HG02840 (cell line): ENCODE data around the gene TNN.
"Not testable (repeated sequence)": the region's sequence is repeated elsewhere in the genome, so short reads cannot be mapped to it uniquely, and the experiment has no call there.

Experiments
- ATAC-seq: cut with Tn5 transposase; IDR thresholded peaks from one replicate; pipeline ENCODE4 v1.9.1; 2021; ENCODE audit warnings: mild to moderate bottlenecking, moderate library complexity, moderate number of reproducible peaks; ENCODE audit not compliant: unreplicated experiment, low FRiP score

TNN gene

GRCh38 chr1:175071276-175071943, 3.8 kb downstream of the TNN start:
- no peak for ATAC-seq

DNA sequence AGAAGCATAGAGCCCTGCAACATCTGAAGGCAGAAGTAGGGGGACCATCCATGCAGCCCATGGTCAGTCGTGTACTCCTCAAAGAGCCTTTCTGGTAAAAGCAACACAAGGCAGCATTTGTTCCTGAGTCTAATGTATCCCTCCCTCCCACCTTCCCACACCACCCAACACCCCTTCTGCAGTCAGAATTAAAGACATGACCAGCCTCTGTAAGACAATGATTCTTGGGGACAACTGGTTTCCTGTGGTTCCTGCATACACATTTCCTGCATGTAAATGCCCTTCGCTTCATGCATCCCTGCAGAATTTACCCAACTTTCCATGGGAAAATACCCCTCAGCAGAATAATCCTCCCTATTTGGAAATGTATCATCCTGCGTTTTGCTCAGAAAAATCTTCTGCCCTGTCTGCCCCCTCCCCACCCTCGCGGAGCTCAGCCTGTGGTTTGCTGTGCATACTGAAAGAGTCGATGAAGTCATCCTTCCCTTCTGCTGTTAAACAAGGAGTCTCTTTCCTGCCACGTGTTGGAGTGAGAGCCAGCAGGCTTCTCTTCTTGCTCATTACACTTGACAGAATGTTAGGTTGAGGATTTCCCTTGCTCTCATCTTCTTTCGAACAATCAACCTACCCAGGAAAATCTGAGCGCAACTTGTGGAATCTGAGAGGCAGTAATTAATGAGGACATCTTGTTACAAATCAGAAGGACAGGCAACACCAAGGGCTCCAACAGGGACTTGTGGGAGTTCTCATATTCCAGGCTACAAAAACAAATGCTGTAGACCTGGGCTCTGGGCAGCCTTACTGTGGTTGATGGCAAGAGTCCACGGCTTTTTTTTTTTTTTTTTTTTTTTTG, 4.7 kb downstream of the TNN start:
- no peak for ATAC-seq

DNA sequence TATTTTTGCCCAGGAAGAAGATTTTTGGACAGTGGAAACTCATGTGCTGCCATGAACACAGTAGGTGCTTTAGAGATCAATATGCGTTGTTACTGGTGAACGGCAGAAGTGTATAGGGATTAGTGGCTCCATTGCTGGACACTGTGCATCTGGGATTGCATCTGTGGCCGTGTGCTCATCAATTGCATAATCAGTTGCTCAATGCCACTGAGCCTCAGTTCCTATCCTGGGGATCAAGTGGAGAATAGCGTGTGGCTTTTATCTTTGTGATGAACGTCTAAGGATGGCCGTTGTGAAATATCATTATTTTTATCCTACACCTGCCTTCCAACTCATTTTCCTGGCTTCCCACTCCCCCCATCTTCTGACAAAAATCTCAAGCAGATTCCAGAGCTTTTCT, 5.4 kb downstream of the TNN start:
- no peak for ATAC-seq

- ATAC-seq, result no peak
These were observed 6.0 kb downstream of the TNN start for GRCh38 chr1:175073633-175074032.

- ATAC-seq, result no peak
These were observed 8.2 kb downstream of the TNN start for GRCh38 chr1:175075572-175076568.

- ATAC-seq, result no peak
These were observed 9.9 kb downstream of the TNN start for GRCh38 chr1:175077356-175078030.

- ATAC-seq, result no peak
These were observed 11.0 kb downstream of the TNN start for GRCh38 chr1:175078629-175079028.

DNA sequence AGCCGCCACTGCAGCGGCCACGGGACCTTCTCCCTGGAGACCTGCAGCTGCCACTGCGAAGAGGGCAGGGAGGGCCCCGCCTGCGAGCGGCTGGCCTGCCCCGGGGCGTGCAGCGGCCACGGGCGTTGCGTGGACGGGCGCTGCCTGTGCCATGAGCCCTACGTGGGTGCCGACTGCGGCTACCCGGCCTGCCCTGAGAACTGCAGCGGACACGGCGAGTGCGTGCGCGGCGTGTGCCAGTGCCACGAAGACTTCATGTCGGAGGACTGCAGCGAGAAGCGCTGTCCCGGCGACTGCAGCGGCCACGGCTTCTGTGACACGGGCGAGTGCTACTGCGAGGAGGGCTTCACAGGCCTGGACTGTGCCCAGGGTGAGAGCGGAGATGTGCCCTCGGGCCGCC, 11.7 kb downstream of the TNN start:
- ATAC-seq, result no peak

DNA sequence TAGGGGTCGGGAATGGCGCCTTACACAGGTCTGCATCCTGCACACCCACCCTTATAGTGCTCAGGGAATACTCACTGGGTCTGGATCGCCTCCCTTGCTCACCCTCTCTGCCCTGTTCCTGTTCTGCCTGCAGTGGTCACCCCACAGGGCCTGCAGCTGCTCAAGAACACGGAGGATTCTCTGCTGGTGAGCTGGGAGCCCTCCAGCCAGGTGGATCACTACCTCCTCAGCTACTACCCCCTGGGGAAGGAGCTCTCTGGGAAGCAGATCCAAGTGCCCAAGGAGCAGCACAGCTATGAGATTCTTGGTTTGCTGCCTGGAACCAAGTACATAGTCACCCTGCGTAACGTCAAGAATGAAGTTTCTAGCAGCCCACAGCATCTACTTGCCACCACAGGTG, 12.4 kb downstream of the TNN start:
- no peak for ATAC-seq

- ATAC-seq, result no peak
These were observed 14.3 kb downstream of the TNN start for GRCh38 chr1:175081983-175082382.

DNA sequence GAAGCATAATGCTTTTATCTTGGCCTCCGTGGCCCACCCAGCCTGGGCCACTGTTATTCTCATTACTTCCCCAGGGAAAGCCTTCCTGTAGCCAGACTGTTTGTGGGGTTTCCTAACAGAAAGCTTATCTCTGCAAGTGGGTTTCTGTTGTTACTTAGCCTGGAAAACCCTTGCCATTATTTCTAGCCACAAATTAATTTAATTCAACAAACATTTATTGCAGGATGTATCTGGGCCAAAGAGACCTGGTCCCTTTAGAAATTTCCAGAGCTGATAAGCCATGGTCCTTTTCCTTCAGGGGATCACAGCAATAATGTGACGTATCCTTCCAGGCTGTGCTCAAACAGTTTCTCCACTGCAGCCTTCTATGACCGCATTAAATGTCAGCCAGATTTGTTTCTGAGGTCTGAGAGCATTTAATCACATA, 20.9 kb downstream of the TNN start:
- ATAC-seq, result no peak

DNA sequence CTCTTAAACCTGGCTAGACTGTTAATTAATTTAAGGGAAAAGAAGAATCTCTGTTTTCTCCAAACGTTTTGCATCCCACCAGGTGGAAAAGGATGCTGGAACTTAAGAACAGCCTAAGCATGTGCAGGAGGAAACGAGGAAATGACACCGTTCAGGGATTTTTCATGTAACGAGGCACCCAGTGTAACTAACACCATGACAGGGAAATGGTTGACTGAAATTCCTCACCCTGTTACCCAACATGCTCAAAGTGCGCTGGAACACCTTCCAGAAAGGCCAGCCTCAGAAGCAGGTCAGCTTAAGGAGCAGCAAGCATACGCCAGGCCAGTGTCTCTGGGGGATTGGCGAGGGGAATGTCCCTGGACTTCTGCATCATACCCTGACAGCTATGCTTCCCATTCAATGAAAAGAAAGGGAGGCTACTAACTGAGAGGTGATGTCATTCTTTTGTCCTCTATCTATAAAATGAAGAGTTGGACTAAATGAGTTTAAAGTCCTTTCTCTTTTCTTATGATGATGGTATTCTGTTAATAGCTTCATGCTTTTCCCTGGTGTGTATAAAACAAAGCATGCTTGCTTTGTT, 21.6 kb downstream of the TNN start:
- ATAC-seq, result no peak

DNA sequence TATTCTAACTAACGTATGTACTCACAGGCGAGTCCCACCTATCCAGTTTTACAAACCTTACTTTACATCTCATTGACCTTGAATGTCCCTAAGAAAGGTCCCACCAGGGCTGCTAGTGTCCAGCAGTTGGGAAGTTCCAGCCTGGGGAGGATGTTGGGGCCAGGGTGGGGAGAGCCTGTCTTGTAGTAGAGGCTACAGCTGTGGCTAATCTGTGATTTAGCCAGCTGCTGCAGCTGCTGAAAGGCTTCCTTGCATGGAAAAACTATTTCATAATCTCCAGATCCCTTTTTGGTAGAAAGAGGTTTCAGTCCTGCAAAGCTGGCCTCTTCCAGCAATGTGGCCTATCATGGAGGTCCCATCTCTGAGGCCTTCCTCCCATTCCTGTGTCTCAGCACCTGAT, 23.1 kb downstream of the TNN start:
- ATAC-seq, result no peak

DNA sequence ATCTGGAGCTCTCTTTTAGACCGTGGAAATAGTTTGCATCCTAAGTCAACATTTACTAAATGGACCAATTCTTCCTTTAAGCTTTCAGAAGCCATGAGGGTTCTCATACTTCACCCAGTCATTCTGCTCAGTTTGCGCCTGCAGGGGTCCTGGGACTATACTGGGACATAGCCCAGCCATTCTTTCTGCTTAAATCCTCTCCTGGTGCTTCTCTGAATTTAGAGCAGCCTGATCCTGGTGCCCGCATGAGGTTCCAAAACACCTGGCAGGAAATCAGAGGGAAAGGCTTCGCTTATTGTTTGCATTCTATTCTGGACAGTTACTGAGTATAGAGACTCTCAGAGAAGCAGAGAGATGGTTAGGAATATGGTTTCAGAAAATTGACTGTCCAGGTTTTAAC, 27.0 kb downstream of the TNN start:
- no peak for ATAC-seq

DNA sequence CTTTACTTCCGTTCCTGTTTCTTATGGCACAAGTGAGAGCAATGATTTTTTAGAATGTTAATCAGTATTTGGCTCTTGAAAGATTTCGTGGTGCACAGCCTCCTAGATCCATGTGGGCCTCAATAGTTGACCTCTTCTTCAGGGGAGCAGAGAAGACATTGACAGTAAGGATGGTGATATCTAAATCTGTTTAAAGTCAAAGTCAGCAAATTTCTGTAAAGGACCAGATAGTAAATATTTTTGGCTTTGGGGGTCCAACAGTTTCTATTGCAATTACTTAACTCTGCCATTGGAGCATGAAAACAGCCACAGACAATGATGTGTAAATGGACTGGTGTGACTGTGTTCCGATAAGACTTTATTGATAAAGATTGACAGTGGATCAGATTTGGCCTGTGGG, 27.4 kb downstream of the TNN start:
- no peak for ATAC-seq

DNA sequence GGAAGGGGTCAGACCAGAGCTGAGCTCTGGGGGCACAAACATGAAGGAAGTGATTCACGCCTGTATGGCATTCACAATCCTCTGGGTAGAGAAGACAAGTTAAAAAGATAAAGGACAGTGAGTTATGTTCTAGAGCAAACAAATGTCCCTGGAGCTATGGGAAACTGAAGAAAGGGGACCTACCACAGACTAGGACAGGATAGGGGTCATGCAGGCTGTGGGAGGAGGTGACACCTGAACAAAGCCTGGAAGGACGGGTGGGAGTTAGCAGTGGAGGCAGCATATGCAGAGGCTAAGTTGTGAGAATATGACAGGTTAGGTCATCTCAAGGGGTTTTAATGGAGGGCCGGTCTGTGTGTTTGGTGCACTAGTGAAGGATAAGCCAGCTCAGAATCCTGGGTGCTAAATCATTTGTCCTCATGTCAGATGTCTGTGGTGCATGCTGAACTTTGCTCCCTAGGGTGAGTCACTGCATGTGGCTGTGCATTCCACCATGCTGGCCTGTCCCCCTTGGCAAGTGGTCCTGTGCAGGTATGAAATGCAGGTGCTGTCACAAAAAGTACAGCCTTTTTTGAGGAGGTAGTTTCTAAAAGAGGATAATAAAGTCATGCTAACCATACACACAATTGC, 28.5 kb downstream of the TNN start:
- ATAC-seq, result no peak

- no peak for ATAC-seq
These were observed 29.7 kb downstream of the TNN start for GRCh38 chr1:175097361-175097760.

DNA sequence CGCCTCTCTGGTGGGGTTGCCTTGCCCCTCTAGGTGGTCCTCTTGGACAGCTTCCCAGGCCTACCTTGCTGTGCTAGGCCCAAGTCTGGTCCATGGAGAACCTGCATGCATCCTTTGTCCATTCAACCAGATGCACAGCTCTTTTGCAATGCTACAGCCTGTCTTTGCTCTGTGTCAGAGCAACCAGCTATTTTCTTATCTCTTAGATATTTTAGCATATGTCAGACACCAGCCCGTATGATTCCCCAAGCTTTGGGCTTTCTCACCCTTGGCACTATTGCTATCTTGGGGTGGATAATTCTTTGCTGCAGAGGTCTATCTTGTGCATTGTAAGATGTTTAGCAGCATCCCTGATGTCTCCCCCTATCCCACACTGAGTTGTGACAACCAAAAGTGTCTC, 32.3 kb downstream of the TNN start:
- ATAC-seq, result no peak

GRCh38 chr1:175102166-175102565, 34.5 kb downstream of the TNN start:
- not testable (repeated sequence) for ATAC-seq
